ENCODE measurements around the gene C17orf50. TPM values are rescaled to one million over a fixed set of nuclear protein-coding genes. Genes with fewer than 3 reads are reported as not detected.

C17orf50 gene
- not detected in 2 replicates for total RNA-seq (ENCODE audit: low replicate concordance)

DNA sequence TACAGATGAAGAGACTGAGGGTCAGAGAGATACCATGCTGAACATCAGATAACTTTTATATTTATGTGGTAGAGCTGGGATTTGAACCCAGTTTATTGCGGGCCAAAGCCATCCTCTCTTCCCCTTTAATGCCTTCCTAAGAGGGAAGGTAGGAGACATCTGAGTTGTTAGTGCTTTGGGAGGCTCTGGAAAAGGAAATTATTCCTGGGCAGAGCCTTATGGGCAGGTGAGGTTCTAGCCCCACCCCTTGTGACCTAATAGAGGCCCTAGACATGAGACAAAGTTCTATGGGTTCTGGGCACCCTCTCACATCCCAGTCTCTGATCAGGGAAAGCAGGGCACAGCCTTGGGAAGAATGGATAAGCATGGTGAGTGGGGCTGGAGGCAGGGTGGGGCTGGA is at the start of gene C17orf50:
Gene C17orf50, plus strand, starts transcription at position 301 of the 400 bp plus-strand sequence. Its CDS starts 55 bp downstream, at position 356.
- no peak within 1 kb of the TSS for H3K4me3 ChIP-seq (ENCODE audit: low read depth, low read length)
- no peak for DNase-seq (ENCODE audit: low read depth)
- TF ChIP-seq, protein P1, sequence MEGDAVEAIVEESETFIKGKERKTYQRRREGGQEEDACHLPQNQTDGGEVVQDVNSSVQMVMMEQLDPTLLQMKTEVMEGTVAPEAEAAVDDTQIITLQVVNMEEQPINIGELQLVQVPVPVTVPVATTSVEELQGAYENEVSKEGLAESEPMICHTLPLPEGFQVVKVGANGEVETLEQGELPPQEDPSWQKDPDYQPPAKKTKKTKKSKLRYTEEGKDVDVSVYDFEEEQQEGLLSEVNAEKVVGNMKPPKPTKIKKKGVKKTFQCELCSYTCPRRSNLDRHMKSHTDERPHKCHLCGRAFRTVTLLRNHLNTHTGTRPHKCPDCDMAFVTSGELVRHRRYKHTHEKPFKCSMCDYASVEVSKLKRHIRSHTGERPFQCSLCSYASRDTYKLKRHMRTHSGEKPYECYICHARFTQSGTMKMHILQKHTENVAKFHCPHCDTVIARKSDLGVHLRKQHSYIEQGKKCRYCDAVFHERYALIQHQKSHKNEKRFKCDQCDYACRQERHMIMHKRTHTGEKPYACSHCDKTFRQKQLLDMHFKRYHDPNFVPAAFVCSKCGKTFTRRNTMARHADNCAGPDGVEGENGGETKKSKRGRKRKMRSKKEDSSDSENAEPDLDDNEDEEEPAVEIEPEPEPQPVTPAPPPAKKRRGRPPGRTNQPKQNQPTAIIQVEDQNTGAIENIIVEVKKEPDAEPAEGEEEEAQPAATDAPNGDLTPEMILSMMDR (IDR thresholded peaks at IDR 0.05; ENCODE audit: insufficient read depth, low read length): no peak

DNA sequence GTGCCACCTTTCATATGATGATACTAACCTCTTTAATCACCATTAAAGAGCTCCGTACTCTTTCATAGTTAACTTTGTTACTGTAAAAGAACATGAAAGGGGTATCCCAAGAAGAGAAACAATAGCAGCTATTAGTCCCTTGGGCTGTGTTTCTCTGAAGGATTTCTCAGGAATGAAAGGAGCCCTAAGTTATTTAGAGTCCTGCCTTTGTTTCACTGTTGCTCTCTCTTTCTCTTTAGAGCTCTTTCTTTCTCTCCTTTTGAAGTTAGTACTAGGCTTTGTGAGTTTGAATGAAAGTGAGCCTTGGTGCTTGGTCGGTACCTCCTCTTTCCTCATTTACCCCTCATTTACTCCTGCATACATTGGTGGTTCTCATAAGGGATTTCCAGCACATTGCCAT is 49.7 kb upstream of the C17orf50 start:
- TF ChIP-seq, protein P1 (IDR thresholded peaks at IDR 0.05; ENCODE audit: insufficient read depth, low read length): no peak
- no peak for DNase-seq (ENCODE audit: low read depth)
- no peak overlapping the region for H3K4me3 ChIP-seq (ENCODE audit: low read depth, low read length)

DNA sequence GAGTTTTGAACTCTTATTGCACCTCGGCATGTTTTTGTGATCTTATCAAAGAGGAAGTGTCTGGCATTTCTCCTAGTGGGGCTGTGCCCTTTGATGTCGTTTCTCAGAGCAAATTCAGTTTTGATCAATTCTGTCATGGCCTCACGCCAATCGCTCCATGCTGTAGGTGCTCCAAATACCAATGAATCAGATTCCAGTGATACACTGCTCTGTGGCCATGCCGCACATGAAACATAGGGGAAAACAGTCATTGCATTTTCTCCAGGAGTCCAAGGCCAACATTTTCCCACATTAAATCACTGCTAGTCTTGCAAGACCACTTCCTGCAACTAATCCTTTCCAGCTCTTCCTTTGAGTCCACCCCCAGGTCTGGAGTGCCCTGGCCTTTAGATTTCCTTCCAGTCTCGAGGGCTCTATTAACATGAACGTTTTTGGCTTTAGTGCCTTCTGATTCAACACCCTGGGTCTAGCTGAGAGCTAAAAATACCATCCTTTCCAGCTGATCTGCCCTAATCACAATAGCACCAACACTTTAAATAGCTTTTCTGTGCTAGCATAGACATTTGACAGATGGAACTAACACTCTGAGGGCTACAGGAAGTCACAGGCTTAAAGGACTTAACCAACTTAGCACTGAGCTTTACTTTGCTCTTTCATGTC is 47.5 kb upstream of the C17orf50 start:
- DNase-seq (ENCODE audit: low read depth): peak; percentile 91
- TF ChIP-seq, protein P1 (IDR thresholded peaks at IDR 0.05; ENCODE audit: insufficient read depth, low read length): no peak
- H3K4me3 ChIP-seq (ENCODE audit: low read depth, low read length): no peak overlapping the region

DNA sequence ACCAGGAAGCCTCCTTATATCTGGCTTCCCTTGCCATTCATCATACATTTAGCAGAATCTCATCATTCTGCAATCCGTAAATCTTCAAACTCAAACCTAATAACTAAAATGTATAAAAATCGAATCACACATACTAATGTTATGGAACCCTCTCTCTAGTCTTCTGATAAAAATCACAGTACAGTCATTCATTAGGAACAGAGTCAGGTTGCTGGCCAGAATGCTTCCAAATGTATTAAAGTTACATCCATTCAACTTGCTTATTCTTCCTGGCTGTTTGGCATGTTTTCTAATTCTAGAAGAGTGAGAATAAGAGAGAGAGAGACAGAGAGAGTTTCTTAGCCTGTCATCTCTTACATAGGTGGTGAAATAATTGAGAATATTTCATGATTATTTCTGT is 45.7 kb upstream of the C17orf50 start:
- H3K4me3 ChIP-seq (ENCODE audit: low read depth, low read length): no peak overlapping the region
- no peak for DNase-seq (ENCODE audit: low read depth)
- TF ChIP-seq, protein P1 (IDR thresholded peaks at IDR 0.05; ENCODE audit: insufficient read depth, low read length): no peak

DNA sequence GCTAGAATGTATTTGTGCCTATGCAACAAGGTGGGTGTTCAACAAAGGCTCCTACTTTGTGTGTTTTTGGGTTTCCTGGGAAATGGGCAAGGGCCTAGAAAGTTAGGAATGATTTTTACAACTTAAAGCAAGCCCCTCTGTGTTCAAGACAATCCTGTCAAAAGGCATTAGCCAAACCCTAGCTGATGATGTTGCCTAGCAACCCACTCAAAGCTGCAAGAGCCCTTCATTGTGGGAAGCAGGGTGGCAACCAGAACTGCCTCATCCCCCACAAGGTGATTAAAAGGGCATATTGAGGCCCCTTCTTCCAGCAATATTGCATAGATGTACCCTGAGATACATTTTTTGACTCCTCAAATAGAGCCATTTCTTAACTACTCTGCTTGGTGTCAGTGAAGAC is 45.3 kb upstream of the C17orf50 start:
- no peak for DNase-seq (ENCODE audit: low read depth)
- TF ChIP-seq, protein P1 (IDR thresholded peaks at IDR 0.05; ENCODE audit: insufficient read depth, low read length): no peak
- H3K4me3 ChIP-seq (ENCODE audit: low read depth, low read length): no peak overlapping the region

DNA sequence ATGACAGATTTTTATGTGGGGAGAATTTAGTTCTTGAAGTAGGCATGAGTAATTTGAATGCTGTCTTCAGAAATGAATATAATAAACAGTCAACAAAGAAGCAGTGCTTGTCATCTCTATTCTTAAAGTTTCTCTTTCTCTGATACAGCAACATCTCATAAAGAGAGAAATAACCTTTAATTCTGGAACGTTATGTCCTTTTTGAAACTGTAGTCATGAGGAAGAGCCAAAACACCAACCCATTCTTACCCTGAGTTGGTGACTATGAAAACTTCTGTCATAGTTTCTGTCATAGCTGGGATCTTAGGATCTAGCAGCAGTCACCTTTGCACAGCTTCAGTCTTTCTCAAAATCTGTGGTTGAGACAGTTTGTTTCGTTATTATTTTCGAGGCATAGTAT is 44.5 kb upstream of the C17orf50 start:
- no peak overlapping the region for H3K4me3 ChIP-seq (ENCODE audit: low read depth, low read length)
- DNase-seq (ENCODE audit: low read depth): no peak
- TF ChIP-seq, protein P1 (IDR thresholded peaks at IDR 0.05; ENCODE audit: insufficient read depth, low read length): no peak

Data from fibroblast of the aortic adventitia (primary cell).